Measurements from ENCODE around the gene LDHAL6B. TPM values are rescaled to one million over a fixed set of nuclear protein-coding genes. Genes with fewer than 3 reads are reported as not detected.

Gene LDHAL6B
- total and polyA plus RNA-seq, 9 of the 15 experiments (the other 6 are each of a cell fraction or from before 2014, with no cell fraction given), result not detected

DNA sequence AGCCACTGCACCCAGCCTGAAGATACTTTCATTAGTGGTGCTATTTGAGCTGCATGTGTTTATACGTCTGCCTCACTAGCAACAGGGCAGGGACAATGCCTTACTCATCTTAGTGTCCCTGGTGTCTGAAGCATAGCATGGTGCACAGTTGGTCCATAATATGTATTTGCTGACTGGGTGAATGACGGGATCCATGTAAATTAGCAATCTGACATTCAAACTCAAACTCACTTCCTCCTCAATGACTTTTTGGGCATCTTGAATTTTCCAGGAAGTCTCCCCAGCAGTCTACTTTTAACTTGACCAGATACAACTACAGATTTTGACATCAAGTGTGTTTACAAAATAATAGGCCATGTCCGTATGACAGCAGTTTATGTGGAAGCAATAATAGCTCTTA is 3.0 kb upstream of the LDHAL6B start:
- POLR2A ChIA-PET, result interaction anchor here (0.6 to 0.8 kb wide), 3 partner anchors 10 to 60 kb away, joined by 3 to 6 read pairs (median 3); no protein-coding TSS in a partner anchor
- no TSS peak for BruUV-seq (replicated peaks)
- WGBS (ENCODE audit: insufficient coverage, low coverage, missing lambda C conversion rate), result 0% methylated on average over 3 of the region's 3 CpGs

More for the DNA sequence above, 3.0 kb upstream of the LDHAL6B start:
- DNase-seq (ENCODE audit: extremely low read depth in 1 of 4, low spot score in 3 of 4) (no peak), ATAC-seq (no peak), FAIRE-seq (no peak)
- Histone ChIP-seq H4K20me1 (replicated peaks; ENCODE audit: control insufficient read depth, insufficient read depth, low read length) (no peaks in the 10 kb centered on the region; the same call in 1 of the 2 replicates), H3K9ac (ENCODE audit: insufficient read depth in 1 of 2, low read depth in 2 of 2, low read length in 2 of 2) (no peak overlapping the region), H3K36me3 (ENCODE audit: control insufficient read depth, insufficient read depth, low read length) (no peaks in the 10 kb centered on the region), H3K9me1 (ENCODE audit: control insufficient read depth, insufficient read depth, low read length) (no peaks in the 10 kb centered on the region), H2AFZ (ENCODE audit: low read depth, low read length) (no peak overlapping the region), H3K4me1 (replicated peaks in 1 of 2; ENCODE audit: control insufficient read depth in 2 of 2, insufficient read depth in 2 of 2, low read length in 2 of 2) (peaks cover 0 to 5% of the 10 kb centered on the region in 2 experiments; a peak in 1 of 5 replicates), H3K4me3 (no peak overlapping the region), H3K27ac (ENCODE audit: extremely low read depth, low read depth, low read length) (no peak overlapping the region), H3K9me3 (replicated peaks; ENCODE audit: control insufficient read depth, insufficient read depth, low read depth, low read length) (no peaks in the 10 kb centered on the region), H3K4me2 (ENCODE audit: insufficient read depth, low read length) (no peak overlapping the region), H3K27me3 (ENCODE audit: control insufficient read depth in 2 of 2, insufficient read depth in 2 of 2, low read length in 2 of 2) (peaks cover 19 to 46% of the 10 kb centered on the region in 2 experiments), H3K79me2 (ENCODE audit: control insufficient read depth, insufficient read depth, low read length) (no peaks in the 10 kb centered on the region)
- in situ Hi-C loops (cut with MboI) (no loop called here), intact Hi-C loops (cut with micrococcal nuclease) (no loop called here)
- CTCF ChIA-PET (ENCODE audit: low intra/inter-chr PET ratio), result no interaction called here
- TF ChIP-seq NCOA1 (IDR thresholded peaks at IDR 0.05; ENCODE audit: low read depth) (no peak), MITF (IDR thresholded peaks at IDR 0.05) (no peak), CBX5 (IDR thresholded peaks at IDR 0.05; ENCODE audit: borderline replicate concordance, low read depth) (no peak), TAF7 (tag; IDR thresholded peaks at IDR 0.05) (no peak), FOXJ3 (CRISPR knock-in tag; IDR thresholded peaks at IDR 0.05) (no peak)
